ENCODE measurements around the gene SLC35E2B.

GRCh38 chr1:1664941-1665814 lies 27.4 kb downstream of the SLC35E2B start:
- TF ChIP-seq, protein P1, sequence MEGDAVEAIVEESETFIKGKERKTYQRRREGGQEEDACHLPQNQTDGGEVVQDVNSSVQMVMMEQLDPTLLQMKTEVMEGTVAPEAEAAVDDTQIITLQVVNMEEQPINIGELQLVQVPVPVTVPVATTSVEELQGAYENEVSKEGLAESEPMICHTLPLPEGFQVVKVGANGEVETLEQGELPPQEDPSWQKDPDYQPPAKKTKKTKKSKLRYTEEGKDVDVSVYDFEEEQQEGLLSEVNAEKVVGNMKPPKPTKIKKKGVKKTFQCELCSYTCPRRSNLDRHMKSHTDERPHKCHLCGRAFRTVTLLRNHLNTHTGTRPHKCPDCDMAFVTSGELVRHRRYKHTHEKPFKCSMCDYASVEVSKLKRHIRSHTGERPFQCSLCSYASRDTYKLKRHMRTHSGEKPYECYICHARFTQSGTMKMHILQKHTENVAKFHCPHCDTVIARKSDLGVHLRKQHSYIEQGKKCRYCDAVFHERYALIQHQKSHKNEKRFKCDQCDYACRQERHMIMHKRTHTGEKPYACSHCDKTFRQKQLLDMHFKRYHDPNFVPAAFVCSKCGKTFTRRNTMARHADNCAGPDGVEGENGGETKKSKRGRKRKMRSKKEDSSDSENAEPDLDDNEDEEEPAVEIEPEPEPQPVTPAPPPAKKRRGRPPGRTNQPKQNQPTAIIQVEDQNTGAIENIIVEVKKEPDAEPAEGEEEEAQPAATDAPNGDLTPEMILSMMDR (IDR thresholded peaks at IDR 0.05; ENCODE audit: insufficient read depth, low read length) = no peak
- TF ChIP-seq GABPA (IDR thresholded peaks at IDR 0.05; ENCODE audit: low read depth) = no peak
- TF ChIP-seq POLR2AphosphoS5 (IDR thresholded peaks at IDR 0.05; ENCODE audit: low read depth) = no peak
- TF ChIP-seq REST (IDR thresholded peaks at IDR 0.05; ENCODE audit: insufficient replicate concordance, low read depth) = no peak
- no peak for TF ChIP-seq SPI1 (IDR thresholded peaks at IDR 0.05; ENCODE audit: borderline replicate concordance, low read depth)

Data from HL-60 (cell line).